AG04450 (cell line): ENCODE data around the gene CRLF2. TPM values are rescaled to one million over a fixed set of nuclear protein-coding genes. Genes with fewer than 3 reads are reported as not detected.
A peak's percentile ranks its signal among the peaks of the same experiment; 100 is the strongest.
"Not testable (repeated sequence)": the region's sequence is repeated elsewhere in the genome, so short reads cannot be mapped to it uniquely, and the experiment has no call there.

Source experiments
- CTCF ChIA-PET: fragments of 300-600, 350-600 bp; formaldehyde crosslinking; extraction: SDS; loops from one replicate; lab custom pipeline; 2022; ENCODE audit warnings: antibody characterized with exemption, inconsistent platforms; lab: Charles Lee
- POLR2A ChIA-PET: fragments of 350-600 bp; formaldehyde crosslinking; extraction: SDS; loops from one replicate; lab custom pipeline; 2021; ENCODE audit warnings: antibody characterized with exemption, inconsistent platforms; lab: Yijun Ruan, JAX
- DNase-seq: peaks from one replicate; pipeline ENCODE4 v3.0.0-alpha.2; 2011; ENCODE audit warnings: low read depth, low spot score
- H3K27ac ChIP-seq: one replicate; pipeline ENCODE4 v1.5.1; 2012; ENCODE audit warnings: low read depth, low read length, control low read depth
- H3K27me3 ChIP-seq: one replicate; pipeline ENCODE4 v1.6.0; 2012; ENCODE audit warnings: low read length; ENCODE audit not compliant: control insufficient read depth, insufficient read depth
- H3K4me3 ChIP-seq: 2 replicates; pipeline ENCODE4 v1.5.1; 2011; ENCODE audit warnings: mild to moderate bottlenecking, low read depth, low read length, control low read depth
- H3K9me3 ChIP-seq: 2 replicates; pipeline ENCODE4 v1.5.1; 2012; ENCODE audit warnings: low read length; ENCODE audit not compliant: control insufficient read depth, insufficient read depth
- polyA plus RNA-seq: library from polyadenylated mRNA; depleted of rRNA; stranded (reverse); fragments of >200 nt; gene quantifications from 2 replicates; pipeline ENCODE4 v1.2.3, GENCODE V29; 2011
- TF ChIP-seq, protein P1 (sequence below): IDR thresholded peaks from 2 replicates; pipeline ENCODE4 v1.5.1; 2011; ENCODE audit warnings: low read depth, low read length, control low read depth, inconsistent platforms

The CRLF2 gene
- polyA plus RNA-seq, 1 experiment = not detected

DNA sequence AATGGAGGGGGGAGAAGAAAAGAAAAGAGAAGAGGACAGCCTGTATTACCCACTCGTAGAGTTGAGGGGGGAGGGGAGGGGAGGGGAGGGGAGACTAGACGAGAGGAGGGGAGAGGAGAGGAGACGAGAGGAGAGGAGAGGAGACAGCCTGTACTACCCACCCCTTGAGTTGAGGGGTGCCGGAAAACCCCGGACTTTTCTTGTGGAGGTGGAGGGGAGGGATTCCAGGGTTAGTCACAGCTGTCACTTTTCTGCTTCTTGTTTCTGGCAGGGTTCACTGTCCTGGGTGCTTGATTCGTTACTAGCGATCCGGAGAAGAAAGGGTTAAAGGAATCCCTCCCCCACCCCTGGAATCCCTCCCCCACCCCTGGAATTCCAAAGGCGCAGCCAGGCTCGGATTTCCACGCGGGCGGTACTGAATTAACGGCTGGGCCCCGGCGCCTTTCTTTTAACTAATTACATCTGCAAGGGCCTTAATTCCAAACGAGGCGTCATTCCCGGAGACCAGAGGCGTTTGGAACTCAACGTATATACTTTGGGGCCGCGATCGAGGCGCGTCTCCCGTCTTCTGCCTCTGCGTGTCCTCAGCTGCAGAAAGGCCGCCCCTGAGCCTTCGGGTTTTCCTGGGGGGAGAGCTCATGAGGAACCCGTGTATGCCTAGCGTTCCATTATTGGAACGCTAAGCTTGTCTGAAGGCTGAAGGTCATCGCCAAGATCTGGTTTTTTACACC is 36.0 kb upstream of the CRLF2 start:
- POLR2A ChIA-PET = no interaction called here
- TF ChIP-seq, protein P1, sequence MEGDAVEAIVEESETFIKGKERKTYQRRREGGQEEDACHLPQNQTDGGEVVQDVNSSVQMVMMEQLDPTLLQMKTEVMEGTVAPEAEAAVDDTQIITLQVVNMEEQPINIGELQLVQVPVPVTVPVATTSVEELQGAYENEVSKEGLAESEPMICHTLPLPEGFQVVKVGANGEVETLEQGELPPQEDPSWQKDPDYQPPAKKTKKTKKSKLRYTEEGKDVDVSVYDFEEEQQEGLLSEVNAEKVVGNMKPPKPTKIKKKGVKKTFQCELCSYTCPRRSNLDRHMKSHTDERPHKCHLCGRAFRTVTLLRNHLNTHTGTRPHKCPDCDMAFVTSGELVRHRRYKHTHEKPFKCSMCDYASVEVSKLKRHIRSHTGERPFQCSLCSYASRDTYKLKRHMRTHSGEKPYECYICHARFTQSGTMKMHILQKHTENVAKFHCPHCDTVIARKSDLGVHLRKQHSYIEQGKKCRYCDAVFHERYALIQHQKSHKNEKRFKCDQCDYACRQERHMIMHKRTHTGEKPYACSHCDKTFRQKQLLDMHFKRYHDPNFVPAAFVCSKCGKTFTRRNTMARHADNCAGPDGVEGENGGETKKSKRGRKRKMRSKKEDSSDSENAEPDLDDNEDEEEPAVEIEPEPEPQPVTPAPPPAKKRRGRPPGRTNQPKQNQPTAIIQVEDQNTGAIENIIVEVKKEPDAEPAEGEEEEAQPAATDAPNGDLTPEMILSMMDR = no peak
- CTCF ChIA-PET = no interaction called here
- H3K27me3 ChIP-seq = no peaks in the 10 kb centered on the region
- no peak overlapping the region for H3K4me3 ChIP-seq
- H3K27ac ChIP-seq = no peak overlapping the region
- H3K9me3 ChIP-seq = peaks cover 58% of the 10 kb centered on the region
- DNase-seq = no peak

DNA sequence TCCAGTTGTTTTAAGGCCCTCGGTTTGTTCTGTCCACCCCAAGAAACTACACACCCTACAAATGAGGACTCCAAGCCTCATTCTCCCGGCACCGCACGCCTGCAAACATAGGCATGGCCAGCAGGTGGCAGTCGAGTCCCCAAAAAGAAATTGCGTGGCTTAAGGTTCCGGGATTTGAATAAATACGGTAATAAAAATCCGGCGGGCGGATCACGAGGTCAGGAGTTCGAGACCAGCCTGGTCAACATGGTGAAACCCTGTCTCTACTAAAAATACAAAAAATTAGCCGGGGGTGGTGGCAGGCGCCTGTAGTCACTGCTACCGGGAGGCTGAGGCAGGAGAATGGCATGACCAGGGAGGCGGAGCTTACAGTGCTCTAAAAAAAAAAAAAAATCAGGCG is 34.4 kb upstream of the CRLF2 start:
- H3K4me3 ChIP-seq = no peak overlapping the region
- POLR2A ChIA-PET = no interaction called here
- H3K27ac ChIP-seq = no peak overlapping the region
- no peak for DNase-seq
- no peaks in the 10 kb centered on the region for H3K27me3 ChIP-seq
- TF ChIP-seq, protein P1 = peak; percentile 37
- H3K9me3 ChIP-seq = peaks cover 58% of the 10 kb centered on the region
- CTCF ChIA-PET = no interaction called here

DNA sequence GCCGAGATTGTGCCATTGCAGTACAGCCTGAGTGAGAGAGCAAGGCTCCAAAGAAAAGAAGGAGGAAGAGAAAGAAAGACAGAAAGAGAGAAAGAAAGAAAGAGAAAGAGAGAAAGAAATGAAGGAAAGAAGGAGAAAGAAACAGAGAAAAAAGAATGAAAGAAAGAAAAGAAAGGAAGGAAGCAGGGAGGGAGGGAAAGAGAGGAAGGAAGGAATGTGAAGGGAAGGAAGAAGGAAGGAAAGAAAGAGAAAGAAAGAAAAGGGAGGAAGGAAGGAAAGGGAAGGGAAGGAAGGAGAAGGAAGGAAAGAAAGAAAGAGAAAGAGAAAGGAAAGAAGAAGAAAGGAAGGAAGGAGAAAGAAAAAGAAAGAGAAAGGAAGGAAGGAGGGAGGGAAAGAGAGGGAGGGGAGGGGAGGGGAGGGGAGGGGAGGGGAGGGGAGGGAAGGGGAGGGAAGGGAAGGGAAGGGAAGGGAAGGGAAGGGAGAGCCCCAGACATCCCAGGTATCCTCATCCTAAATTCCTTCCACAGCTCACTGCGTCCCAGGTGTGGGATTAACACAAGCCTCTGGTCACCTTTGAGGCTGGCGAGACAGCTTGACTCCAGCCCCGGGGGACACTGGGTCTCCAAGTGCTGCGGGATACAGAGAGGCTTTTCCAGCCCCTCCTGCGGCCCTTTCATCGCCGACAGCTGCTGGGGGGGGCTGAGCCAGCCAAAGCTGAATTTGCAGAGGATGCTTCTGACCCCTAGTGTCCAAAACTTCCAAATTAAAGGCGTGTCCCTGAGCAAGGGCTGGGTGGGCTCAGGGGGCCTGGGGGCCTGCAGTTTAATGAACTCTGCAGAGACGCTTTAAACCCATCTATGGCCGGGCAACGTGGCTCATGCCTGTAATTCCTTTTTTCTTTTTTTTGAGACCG is 32.0 kb upstream of the CRLF2 start:
- CTCF ChIA-PET = no interaction called here
- POLR2A ChIA-PET = no interaction called here
- no peak for DNase-seq

DNA sequence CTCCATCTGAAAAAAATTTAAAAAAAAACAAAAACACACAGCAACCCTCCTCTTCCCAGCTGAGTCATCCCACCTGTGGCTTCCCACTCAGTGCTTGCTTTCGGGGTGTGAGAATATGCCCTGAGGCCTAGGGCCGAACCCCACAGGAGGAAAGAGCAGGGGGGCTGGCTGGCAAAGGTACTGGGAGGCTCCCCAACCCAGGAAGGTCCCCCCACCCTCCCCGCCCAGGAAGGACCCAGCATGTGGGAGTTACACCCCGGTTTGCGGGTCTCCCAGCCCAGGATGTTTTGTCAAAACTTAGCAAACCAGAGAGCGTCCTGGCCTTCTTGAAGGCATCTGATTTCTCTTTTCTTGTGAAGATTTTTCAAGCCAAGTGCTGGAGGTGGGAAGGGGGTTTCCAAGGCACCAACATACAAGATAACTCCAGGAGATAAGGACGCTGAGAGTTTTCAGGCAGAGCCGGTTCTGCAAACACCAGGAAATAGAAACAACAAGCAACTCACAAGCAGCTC is 30.5 kb upstream of the CRLF2 start:
- Histone ChIP-seq H3K9me3 (peaks cover 70% of the 10 kb centered on the region), H3K27ac (no peak overlapping the region), H3K27me3 (no peaks in the 10 kb centered on the region), H3K4me3 (no peak overlapping the region)
- TF ChIP-seq, protein P1 = no peak
- POLR2A ChIA-PET = no interaction called here
- DNase-seq = no peak
- CTCF ChIA-PET = no interaction called here

More for the DNA sequence above, 32.0 kb upstream of the CRLF2 start:
- Histone ChIP-seq H3K27ac (no peak overlapping the region), H3K9me3 (peaks cover 70% of the 10 kb centered on the region), H3K4me3 (no peak overlapping the region), H3K27me3 (no peaks in the 10 kb centered on the region)
- TF ChIP-seq, protein P1 = no peak

DNA sequence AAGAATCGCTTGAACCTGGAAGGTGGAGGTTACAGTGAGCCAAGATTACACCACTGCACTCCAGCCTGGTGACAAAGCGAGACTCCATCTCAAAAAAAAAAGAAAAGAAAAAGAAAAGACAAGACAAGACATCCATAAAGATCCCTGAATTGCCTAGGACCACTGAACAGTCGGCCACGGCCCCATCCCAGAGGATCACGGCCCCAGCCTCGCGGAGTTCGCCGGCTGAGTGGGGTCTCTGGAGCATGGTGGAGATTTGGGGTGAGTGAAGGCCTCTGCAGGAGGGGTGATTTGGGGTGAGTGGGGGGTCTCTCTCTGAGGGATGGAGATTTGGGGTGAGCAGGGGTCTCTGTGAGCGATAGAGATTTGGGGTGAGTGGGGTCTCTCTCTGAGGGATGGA is 28.1 kb upstream of the CRLF2 start:
- H3K4me3 ChIP-seq, POLR2A ChIA-PET, H3K27me3 ChIP-seq, CTCF ChIA-PET, H3K27ac ChIP-seq, DNase-seq: not testable (repeated sequence)
- peaks cover 60% of the 10 kb centered on the region for H3K9me3 ChIP-seq
